Measurements from ENCODE around the gene KRT34.

- TF ChIP-seq TAF1 (IDR thresholded peaks at IDR 0.05; ENCODE audit: low read depth) (no peak), NFIC (IDR thresholded peaks at IDR 0.05) (no peak), YY1 (IDR thresholded peaks at IDR 0.05; ENCODE audit: low read depth) (no peak), EGR1 (IDR thresholded peaks at IDR 0.05) (no peak)
Measured at GRCh38 chr17:41332239-41332638, 49.9 kb downstream of the KRT34 start.
